ENCODE data around the gene BRIP1. TPM values are rescaled to one million over a fixed set of nuclear protein-coding genes. Genes with fewer than 3 reads are reported as not detected.

The BRIP1 gene
- total RNA-seq, 1 experiment from 2014 or later, result 9.4 TPM

- H3K9me3 ChIP-seq (ENCODE audit: control insufficient read depth, insufficient read depth, low read depth, low read length), result peaks cover 11% of the 10 kb centered on the region
- ChIA-PET POLR2A (no interaction called here), CTCF (no interaction called here)
- DNase-seq (ENCODE audit: low read depth, low spot score) (no peak), ATAC-seq (no peak)
- no peak for TF ChIP-seq SIN3A (IDR thresholded peaks at IDR 0.05; ENCODE audit: borderline replicate concordance, insufficient read depth, low read depth, low read length)
- TF ChIP-seq POLR2AphosphoS5 (IDR thresholded peaks at IDR 0.05; ENCODE audit: low read depth, low read length), result no peak
- TF ChIP-seq, protein P1, sequence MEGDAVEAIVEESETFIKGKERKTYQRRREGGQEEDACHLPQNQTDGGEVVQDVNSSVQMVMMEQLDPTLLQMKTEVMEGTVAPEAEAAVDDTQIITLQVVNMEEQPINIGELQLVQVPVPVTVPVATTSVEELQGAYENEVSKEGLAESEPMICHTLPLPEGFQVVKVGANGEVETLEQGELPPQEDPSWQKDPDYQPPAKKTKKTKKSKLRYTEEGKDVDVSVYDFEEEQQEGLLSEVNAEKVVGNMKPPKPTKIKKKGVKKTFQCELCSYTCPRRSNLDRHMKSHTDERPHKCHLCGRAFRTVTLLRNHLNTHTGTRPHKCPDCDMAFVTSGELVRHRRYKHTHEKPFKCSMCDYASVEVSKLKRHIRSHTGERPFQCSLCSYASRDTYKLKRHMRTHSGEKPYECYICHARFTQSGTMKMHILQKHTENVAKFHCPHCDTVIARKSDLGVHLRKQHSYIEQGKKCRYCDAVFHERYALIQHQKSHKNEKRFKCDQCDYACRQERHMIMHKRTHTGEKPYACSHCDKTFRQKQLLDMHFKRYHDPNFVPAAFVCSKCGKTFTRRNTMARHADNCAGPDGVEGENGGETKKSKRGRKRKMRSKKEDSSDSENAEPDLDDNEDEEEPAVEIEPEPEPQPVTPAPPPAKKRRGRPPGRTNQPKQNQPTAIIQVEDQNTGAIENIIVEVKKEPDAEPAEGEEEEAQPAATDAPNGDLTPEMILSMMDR (IDR thresholded peaks at IDR 0.05), result no peak
- TF ChIP-seq, protein P2, sequence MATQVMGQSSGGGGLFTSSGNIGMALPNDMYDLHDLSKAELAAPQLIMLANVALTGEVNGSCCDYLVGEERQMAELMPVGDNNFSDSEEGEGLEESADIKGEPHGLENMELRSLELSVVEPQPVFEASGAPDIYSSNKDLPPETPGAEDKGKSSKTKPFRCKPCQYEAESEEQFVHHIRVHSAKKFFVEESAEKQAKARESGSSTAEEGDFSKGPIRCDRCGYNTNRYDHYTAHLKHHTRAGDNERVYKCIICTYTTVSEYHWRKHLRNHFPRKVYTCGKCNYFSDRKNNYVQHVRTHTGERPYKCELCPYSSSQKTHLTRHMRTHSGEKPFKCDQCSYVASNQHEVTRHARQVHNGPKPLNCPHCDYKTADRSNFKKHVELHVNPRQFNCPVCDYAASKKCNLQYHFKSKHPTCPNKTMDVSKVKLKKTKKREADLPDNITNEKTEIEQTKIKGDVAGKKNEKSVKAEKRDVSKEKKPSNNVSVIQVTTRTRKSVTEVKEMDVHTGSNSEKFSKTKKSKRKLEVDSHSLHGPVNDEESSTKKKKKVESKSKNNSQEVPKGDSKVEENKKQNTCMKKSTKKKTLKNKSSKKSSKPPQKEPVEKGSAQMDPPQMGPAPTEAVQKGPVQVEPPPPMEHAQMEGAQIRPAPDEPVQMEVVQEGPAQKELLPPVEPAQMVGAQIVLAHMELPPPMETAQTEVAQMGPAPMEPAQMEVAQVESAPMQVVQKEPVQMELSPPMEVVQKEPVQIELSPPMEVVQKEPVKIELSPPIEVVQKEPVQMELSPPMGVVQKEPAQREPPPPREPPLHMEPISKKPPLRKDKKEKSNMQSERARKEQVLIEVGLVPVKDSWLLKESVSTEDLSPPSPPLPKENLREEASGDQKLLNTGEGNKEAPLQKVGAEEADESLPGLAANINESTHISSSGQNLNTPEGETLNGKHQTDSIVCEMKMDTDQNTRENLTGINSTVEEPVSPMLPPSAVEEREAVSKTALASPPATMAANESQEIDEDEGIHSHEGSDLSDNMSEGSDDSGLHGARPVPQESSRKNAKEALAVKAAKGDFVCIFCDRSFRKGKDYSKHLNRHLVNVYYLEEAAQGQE (IDR thresholded peaks at IDR 0.05; ENCODE audit: insufficient read depth in 1 of 2, low read depth in 2 of 2, low read length in 1 of 2), result no peak
- TF ChIP-seq TCF7L2 (IDR thresholded peaks at IDR 0.05; ENCODE audit: low read depth, low read length), result no peak
- H3K36me3 ChIP-seq (ENCODE audit: control insufficient read depth, insufficient read depth, low read length), result no peaks in the 10 kb centered on the region
- H3K27ac ChIP-seq (ENCODE audit: low read length), result no peak overlapping the region
- no peak overlapping the region for H3K4me3 ChIP-seq (ENCODE audit: low read depth in 2 of 2, low read length in 2 of 2)
- intact Hi-C loops (cut with micrococcal nuclease; ENCODE audit: unreplicated experiment) (no loop called here), in situ Hi-C loops (cut with HindIII; ENCODE audit: low pct_unique_long_range_greater_than_20kb, low sequenced_read_pairs) (no loop called here)
- H3K27me3 ChIP-seq (ENCODE audit: control insufficient read depth, insufficient read depth, low read length), result no peaks in the 10 kb centered on the region
- no TSS peak for BruUV-seq (replicated peaks)
- H3K4me1 ChIP-seq (ENCODE audit: control insufficient read depth, insufficient read depth, low read length), result no peaks in the 10 kb centered on the region
Observed at GRCh38 chr17:61737820-61738219, 125.5 kb downstream of the BRIP1 start.

- in situ Hi-C loops (cut with HindIII; ENCODE audit: low pct_unique_long_range_greater_than_20kb, low sequenced_read_pairs) (no loop called here), intact Hi-C loops (cut with micrococcal nuclease; ENCODE audit: unreplicated experiment) (no loop called here)
- DNase-seq (ENCODE audit: low read depth, low spot score) (no peak), ATAC-seq (no peak)
- CTCF ChIA-PET, result no interaction called here
- Histone ChIP-seq H3K36me3 (ENCODE audit: control insufficient read depth, insufficient read depth, low read length) (no peaks in the 10 kb centered on the region), H3K4me1 (ENCODE audit: control insufficient read depth, insufficient read depth, low read length) (no peaks in the 10 kb centered on the region), H3K27ac (ENCODE audit: low read length) (no peak overlapping the region), H3K4me3 (ENCODE audit: low read depth in 2 of 2, low read length in 2 of 2) (no peak overlapping the region), H3K9me3 (ENCODE audit: control insufficient read depth, insufficient read depth, low read depth, low read length) (peaks cover 9% of the 10 kb centered on the region; the same call in 1 of the 2 replicates), H3K27me3 (ENCODE audit: control insufficient read depth, insufficient read depth, low read length) (no peaks in the 10 kb centered on the region)
- TF ChIP-seq, protein P1 (IDR thresholded peaks at IDR 0.05), result no peak
- TF ChIP-seq, protein P2 (IDR thresholded peaks at IDR 0.05; ENCODE audit: insufficient read depth in 1 of 2, low read depth in 2 of 2, low read length in 1 of 2), result no peak
- TF ChIP-seq SIN3A (IDR thresholded peaks at IDR 0.05; ENCODE audit: borderline replicate concordance, insufficient read depth, low read depth, low read length), result no peak
- no peak for TF ChIP-seq POLR2AphosphoS5 (IDR thresholded peaks at IDR 0.05; ENCODE audit: low read depth, low read length)
- no peak for TF ChIP-seq TCF7L2 (IDR thresholded peaks at IDR 0.05; ENCODE audit: low read depth, low read length)
- BruUV-seq (replicated peaks), result no TSS peak
- POLR2A ChIA-PET, result interaction anchor here (0.7 kb wide), 1 partner anchor 558 kb away, joined by 3 read pairs; no protein-coding TSS in a partner anchor
Observed at GRCh38 chr17:61736438-61736837, 126.9 kb downstream of the BRIP1 start.
